Ammon's horn (tissue), 1 donor: ENCODE data around the gene KRT26.
"Not testable (repeated sequence)": the region's sequence is repeated elsewhere in the genome, so short reads cannot be mapped to it uniquely, and the experiment has no call there.

Experiments
- DNase-seq: peaks from one replicate; pipeline ENCODE4 v3.0.0-alpha.2; 2016; ENCODE audit warnings: low spot score

The KRT26 gene

DNA sequence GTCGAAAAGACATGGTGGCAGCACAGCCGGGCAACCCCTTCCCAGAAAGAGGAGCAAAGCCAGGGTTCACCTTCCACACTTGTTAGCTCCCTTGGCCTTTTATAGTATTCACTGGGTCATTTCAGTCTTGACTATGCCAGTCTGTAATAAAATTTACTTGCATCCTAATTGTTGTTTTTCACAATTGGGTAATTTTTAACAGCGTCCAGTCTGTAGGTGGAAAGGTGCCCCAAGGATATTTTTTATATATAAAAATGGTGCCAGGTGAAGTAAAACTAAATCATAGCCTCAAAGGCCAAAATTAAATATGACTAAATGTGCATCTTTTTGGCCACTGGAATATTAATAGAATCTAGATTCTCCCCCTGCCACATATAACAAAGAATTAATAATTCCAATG is at the start of gene KRT26:
KRT26 (minus strand) TSS at position 101 of the 400 bp plus-strand sequence; CDS start at position 13, 88 bp downstream.
- no peak for DNase-seq

GRCh38 chr17:40821536-40821935 is 49.5 kb upstream of the KRT26 start:
- no peak for DNase-seq

GRCh38 chr17:40820228-40820838 is 48.3 kb upstream of the KRT26 start:
- no peak for DNase-seq

DNA sequence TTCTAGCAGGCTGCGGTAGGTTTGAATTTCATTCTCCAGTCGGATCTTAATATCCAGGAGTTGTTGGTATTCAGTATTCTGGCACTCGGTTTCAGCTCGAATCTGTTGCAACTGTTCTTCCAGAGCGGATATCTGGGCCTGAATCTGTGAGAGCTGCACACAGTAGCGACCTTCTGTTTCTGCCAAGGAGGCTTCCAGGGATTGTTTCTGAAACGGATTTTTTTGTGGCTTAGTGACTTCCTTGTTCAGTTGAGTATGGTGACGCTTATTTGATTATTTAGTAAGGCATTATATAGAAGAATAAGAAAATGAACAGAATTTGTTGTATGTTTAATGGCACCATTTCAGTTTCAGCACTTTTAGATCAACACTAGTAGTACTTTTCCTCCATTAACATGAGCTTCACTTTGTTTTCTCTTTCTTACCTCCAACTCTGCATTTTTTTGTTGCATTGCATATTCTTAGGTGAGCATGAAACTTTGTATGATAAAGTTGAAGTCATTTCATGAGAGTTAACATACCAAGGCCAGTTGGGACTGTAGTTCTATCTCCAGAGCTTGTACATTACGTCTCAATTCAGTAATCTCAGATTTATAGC is 47.6 kb upstream of the KRT26 start:
- DNase-seq = no peak

DNA sequence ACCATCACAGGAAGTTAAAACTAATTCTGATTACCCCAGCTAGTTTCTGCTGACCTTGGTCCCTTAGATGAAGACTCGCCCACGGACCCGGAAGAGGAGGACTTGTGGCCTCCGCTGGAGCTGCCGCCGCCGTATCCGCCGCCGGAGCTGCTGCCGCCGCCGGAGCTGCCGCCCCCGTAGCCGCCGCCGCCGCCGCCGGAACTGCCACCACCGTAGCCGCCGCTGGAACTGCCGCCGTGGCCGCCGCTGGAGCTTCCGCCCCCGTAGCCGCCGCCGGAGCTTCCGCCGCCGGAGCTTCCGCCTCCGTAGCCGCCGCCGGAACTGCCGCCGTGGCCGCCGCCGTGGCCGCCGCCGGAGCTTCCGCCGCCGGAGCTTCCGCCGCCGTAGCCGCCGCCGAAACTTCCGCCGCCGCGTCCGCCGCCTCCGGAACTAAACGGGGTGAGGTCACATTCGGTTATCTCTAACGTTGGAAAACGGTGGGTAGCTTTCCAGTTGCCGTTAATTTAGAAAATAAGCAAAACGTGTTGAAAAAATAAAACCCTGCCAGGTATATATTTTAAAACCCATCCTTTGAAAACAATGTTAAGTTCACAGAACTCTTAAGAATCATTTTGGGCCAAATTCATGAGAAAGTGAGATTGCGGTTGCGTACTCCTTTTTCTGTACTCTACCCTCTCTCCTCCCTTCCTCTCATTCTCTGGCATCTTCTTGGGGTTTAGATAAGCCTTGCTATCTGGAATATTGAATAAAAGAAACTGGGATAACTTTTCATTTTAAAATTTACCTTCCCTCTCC is 46.9 kb upstream of the KRT26 start:
- DNase-seq = peak; percentile 79

DNA sequence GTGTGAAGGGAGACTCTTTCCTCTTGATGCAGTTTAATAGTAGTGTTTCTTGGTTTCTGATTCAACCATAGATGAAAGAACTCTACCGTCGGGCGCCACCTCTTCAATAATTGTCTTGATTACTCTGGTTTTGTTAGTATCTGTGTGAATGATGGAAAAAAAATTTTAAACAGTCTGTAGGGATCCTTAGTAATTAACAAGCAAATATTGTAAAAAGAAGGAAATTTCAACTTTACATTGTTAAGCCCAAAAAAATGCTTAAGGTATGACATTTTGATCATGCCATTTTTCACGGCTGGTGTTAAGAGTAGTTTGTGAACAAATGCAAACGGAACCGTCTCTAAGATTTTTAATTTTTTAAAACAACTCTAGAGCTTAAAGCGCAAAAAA is 46.3 kb upstream of the KRT26 start:
- DNase-seq = no peak

- DNase-seq = no peak
Measured at GRCh38 chr17:40817103-40817682, 45.2 kb upstream of the KRT26 start.

DNA sequence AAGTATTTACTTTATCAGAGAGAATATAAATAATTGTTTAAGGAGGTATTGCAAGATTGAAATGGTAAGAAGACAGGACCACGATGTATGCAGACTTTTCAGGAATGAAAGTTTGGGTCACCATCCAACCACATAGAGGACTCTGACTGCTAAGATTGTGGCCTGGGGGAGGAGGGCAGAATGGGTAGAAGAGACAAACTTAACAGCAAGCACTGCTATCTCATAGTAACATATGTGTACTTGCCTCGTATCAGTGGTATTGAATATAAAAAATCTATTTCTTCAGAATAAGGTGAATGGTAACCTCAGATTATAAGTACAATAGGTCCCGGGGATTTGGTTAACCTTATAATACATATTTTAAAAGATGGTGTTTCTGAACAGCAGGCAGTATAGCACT is 44.6 kb upstream of the KRT26 start:
- DNase-seq = no peak

DNA sequence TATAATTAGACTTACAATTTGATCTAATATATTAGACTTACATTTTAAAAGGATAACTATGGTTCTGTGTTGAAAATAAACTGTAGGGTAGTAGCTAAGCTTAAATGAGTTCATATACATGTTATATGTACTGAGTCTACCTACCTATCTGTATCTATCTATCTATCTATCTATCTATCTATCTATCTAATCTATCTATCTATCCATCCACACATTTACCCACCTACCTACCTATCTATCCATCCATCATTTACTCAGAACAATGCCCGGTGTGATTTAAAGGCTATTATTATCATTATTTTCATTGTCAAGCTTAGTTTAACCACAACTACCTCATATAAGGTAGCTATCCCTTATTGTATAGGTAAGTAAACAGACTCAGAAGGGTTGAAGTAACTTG is 43.4 kb upstream of the KRT26 start:
- no peak for DNase-seq

DNA sequence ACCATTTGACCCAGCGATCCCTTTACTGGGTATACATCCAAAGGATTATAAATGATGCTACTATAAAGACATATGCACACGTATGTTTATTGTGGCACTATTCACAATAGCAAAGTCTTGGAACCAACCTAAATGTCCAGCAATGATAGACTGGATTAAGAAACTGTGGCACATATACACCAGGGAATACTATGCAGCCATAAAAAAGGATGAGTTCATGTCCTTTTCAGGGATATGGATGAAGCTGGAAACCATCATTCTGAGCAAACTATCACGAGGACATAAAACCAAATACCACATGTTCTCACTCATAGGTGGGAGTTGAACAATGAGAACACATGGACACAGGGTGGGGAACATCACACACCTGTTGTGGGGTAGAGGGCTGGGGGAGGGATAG is 42.7 kb upstream of the KRT26 start:
- not testable (repeated sequence) for DNase-seq

DNA sequence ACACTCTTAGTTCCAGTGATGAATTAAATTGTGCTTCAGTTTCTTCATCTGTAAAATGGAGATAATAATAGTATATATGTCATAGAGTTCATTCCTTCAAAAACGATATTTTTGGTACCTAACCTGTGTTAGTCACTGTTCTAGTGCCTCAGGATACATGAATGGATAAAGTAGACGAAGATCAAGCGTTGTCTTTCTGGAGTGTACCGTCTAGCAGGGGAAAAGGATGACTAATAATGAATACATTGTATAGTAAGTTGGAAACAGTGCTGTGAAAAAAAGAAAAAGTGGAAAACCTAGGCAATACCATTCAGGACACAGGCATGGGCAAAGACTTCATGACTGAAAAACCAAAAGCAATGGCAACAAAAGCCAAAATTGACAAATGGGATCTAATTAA is 41.8 kb upstream of the KRT26 start:
- no peak for DNase-seq

DNA sequence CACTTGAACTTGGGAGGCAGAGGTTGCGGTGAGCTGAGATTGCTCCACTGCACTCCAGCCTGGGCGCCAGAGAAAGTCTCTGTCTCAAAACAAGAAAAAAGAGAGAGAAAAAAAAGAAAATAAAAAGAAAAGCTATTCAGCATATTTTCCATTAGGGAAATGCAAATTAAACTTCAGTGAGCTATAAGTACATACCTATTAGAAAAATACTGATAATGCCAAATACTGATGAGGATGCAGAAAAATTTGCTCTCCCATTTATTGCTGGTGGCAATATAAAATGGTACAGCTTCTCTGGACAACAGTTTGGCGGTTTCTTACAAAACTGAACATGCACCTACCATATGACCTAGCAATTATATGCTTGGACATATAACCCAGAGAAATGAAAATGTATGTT is 40.6 kb upstream of the KRT26 start:
- no peak for DNase-seq

DNA sequence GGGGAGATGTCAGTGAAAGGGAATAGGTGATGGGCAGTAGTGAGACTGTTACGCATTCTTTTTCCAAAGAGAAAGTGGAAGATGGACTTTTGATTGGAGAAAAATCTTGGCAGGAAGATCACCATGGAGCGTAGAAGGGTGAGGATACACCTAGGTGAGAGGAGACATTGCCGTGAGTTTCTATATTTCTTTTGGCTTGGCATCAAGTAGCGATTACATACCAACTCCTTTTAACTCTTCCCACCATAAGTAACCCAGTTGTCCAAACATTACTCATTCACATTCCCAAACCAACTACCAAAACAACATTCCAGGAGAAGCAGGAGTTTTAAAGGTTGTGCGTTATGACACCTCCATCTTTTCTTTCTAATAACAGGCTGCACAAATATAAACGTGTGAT is 38.5 kb upstream of the KRT26 start:
- no peak for DNase-seq

DNA sequence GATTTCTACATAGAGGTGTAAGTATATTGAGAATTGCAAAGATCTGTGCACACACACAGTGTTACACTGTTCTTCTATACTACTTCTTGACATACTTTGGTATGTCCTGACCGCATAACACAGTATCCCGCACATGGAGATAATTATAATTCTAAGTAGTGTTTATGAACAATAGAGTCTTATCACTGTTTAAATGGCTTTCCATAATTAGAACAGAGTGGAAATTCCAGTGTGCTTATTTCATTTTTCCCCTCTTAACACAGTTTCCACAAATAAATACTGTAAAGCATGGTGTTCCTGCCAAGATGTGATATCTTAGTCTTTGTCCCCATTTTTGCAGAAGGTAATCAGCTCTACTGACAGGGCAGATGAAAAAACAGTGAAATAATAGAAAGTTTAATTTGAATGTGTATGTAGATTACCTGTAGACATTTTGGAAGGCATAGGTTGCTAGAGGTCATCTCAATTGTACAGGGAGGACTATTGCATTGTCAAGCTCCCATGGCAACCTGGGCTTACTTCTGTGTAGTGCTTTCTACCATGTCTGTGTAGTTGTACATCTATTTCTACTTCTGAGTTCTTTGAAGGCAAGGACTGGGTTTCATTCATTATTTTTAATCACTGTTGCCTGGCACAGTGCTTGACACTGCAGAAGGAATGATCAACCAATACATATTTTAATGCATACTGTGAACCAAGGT is 37.9 kb upstream of the KRT26 start:
- no peak for DNase-seq

DNA sequence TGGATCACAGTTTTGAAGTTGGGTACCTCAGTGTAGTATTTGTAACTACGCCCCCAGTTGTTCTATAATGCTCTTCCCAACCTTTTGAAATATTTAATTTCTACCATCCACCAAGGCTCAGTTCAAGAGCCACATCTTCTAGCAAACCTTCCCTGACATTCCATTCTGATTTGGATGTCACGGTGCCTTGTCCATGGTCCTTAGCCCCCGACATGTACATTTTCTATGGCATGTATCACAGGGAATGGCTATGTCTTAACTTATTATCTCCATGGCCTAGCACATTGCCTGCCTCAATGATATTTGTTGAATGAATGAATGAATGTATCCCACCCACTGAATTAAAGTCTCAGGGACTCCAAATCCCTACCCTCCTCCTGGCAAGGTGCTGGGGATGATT is 34.1 kb upstream of the KRT26 start:
- DNase-seq = no peak

DNA sequence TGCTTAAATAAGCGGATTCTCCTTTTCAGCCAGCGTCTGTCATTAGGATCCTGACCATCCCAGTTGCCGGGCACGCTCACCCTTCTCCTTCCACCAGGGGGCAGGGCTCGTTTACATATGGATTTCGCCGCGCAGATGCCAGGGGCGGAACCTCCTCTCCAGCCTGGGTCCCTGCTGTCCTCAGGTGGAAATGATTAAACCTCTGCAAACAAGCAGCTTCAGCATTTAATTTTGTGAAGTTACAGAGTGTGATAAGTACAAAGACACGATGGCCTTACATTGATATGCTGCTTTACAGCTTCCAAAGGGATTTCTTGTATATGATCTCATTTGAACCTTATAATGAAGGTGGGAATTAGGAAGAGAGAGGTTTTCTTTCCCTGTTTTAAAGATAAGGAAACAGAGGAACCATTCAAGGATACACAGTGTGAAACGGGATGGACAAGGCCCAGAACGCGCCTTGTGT is 31.6 kb upstream of the KRT26 start:
- DNase-seq = peak; percentile 59

GRCh38 chr17:40801157-40801556 is 29.2 kb upstream of the KRT26 start:
- DNase-seq = no peak

GRCh38 chr17:40800381-40800780 is 28.4 kb upstream of the KRT26 start:
- DNase-seq = no peak

- no peak for DNase-seq
Measured at GRCh38 chr17:40799859-40800258, 27.9 kb upstream of the KRT26 start, which contains the start of gene KRT28. KRT28 (minus strand) TSS chr17:40799959; CDS start chr17:40799893, 66 bp downstream.

GRCh38 chr17:40796846-40797245 is 24.8 kb upstream of the KRT26 start:
- DNase-seq = no peak

GRCh38 chr17:40795019-40795667 is 23.1 kb upstream of the KRT26 start:
- DNase-seq = no peak

DNA sequence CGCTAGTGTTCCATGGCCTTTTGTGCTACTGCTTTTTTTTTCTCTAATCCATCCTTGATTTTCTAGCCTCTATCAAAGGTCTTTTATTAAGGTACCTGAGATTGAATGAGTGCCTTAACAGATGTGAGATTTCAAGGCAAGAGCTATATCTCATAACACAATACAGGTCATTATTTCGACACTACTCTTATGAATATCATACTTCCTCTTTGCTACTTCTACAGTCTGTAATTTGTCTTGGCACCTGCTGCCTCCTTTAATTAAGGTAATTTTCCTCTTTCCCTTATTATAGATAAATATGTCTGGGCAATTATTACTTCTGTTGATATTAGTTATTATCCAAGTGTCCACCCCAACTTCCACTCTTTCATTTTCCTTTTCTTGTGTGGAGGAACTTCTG is 22.5 kb upstream of the KRT26 start:
- DNase-seq = no peak
